HG02610 (cell line): ENCODE data around the gene MRPL37.
"Not testable (repeated sequence)": the region's sequence is repeated elsewhere in the genome, so short reads cannot be mapped to it uniquely, and the experiment has no call there.

Source experiments
- ATAC-seq: cut with Tn5 transposase; IDR thresholded peaks from one replicate; pipeline ENCODE4 v1.9.1; 2021; ENCODE audit warnings: mild to moderate bottlenecking, moderate library complexity; ENCODE audit not compliant: unreplicated experiment

The MRPL37 gene

GRCh38 chr1:54218883-54219687, 19.1 kb downstream of the MRPL37 start:
- ATAC-seq = no peak

GRCh38 chr1:54219688-54220003, 19.7 kb downstream of the MRPL37 start:
- ATAC-seq = no peak

GRCh38 chr1:54220004-54220811, 20.2 kb downstream of the MRPL37 start:
- ATAC-seq = no peak

- no peak for ATAC-seq
These were observed 21.3 kb downstream of the MRPL37 start for GRCh38 chr1:54221113-54221834.

- ATAC-seq = no peak
These were observed 22.0 kb downstream of the MRPL37 start for GRCh38 chr1:54221867-54222484.

- no peak for ATAC-seq
These were observed 22.7 kb downstream of the MRPL37 start for GRCh38 chr1:54222711-54223110.

GRCh38 chr1:54223441-54224202, 23.7 kb downstream of the MRPL37 start:
- no peak for ATAC-seq

- ATAC-seq = no peak
These were observed 24.3 kb downstream of the MRPL37 start for GRCh38 chr1:54224233-54224632.

GRCh38 chr1:54225378-54225777, 25.4 kb downstream of the MRPL37 start:
- ATAC-seq = no peak

- no peak for ATAC-seq
These were observed 26.1 kb downstream of the MRPL37 start for GRCh38 chr1:54225986-54226559.

GRCh38 chr1:54227091-54227602, 27.2 kb downstream of the MRPL37 start:
- no peak for ATAC-seq

- ATAC-seq = no peak
These were observed 27.9 kb downstream of the MRPL37 start for GRCh38 chr1:54227891-54228310.

GRCh38 chr1:54228638-54229079, 28.7 kb downstream of the MRPL37 start:
- ATAC-seq = no peak

- ATAC-seq = no peak
These were observed 29.4 kb downstream of the MRPL37 start for GRCh38 chr1:54229281-54229891.

- ATAC-seq = no peak
These were observed 30.8 kb downstream of the MRPL37 start for GRCh38 chr1:54230507-54231339.

- ATAC-seq = not testable (repeated sequence)
These were observed 33.2 kb downstream of the MRPL37 start for GRCh38 chr1:54233196-54233595.

- ATAC-seq = no peak
These were observed 34.3 kb downstream of the MRPL37 start for GRCh38 chr1:54234284-54234683.

- ATAC-seq = no peak
These were observed 37.6 kb downstream of the MRPL37 start for GRCh38 chr1:54237586-54237985.
